NCI-H526 treated with DMSO at 0.1 percent for 48 hours (cell line): ENCODE results near the gene OPRD1.

ENCODE experiments used
- DNase-seq: peaks from one replicate; lab custom pipeline; 2025; lab: John Stamatoyannopoulos, UW

OPRD1 gene

GRCh38 chr1:28885472-28885877 is 73.5 kb downstream of the OPRD1 start:
- DNase-seq, result no peak

GRCh38 chr1:28885977-28886730 is 74.2 kb downstream of the OPRD1 start:
- no peak for DNase-seq

GRCh38 chr1:28886731-28887418 is 74.9 kb downstream of the OPRD1 start:
- DNase-seq, result peak; percentile 61

- no peak for DNase-seq
Measured at GRCh38 chr1:28887419-28887834, 75.5 kb downstream of the OPRD1 start.

- no peak for DNase-seq
Measured at GRCh38 chr1:28887835-28888682, 76.1 kb downstream of the OPRD1 start.

- no peak for DNase-seq
Measured at GRCh38 chr1:28888915-28889314, 76.9 kb downstream of the OPRD1 start.

- DNase-seq, result no peak
Measured at GRCh38 chr1:28889357-28889756, 77.4 kb downstream of the OPRD1 start.

- no peak for DNase-seq
Measured at GRCh38 chr1:28890435-28890834, 78.5 kb downstream of the OPRD1 start.

- no peak for DNase-seq
Measured at GRCh38 chr1:28890836-28891235, 78.9 kb downstream of the OPRD1 start.

GRCh38 chr1:28891256-28891655 is 79.3 kb downstream of the OPRD1 start:
- no peak for DNase-seq

- DNase-seq, result no peak
Measured at GRCh38 chr1:28893403-28894102, 81.6 kb downstream of the OPRD1 start.

- DNase-seq, result no peak
Measured at GRCh38 chr1:28894785-28895184, 82.8 kb downstream of the OPRD1 start.

- DNase-seq, result no peak
Measured at GRCh38 chr1:28895896-28896608, 84.1 kb downstream of the OPRD1 start.

- DNase-seq, result no peak
Measured at GRCh38 chr1:28896609-28896986, 84.6 kb downstream of the OPRD1 start.

- no peak for DNase-seq
Measured at GRCh38 chr1:28897789-28898188, 85.8 kb downstream of the OPRD1 start.

- no peak for DNase-seq
Measured at GRCh38 chr1:28898405-28898881, 86.5 kb downstream of the OPRD1 start.

- no peak for DNase-seq
Measured at GRCh38 chr1:28899267-28899666, 87.3 kb downstream of the OPRD1 start.

GRCh38 chr1:28900562-28900961 is 88.6 kb downstream of the OPRD1 start:
- no peak for DNase-seq

- DNase-seq, result no peak
Measured at GRCh38 chr1:28902738-28903137, 90.8 kb downstream of the OPRD1 start.

- no peak for DNase-seq
Measured at GRCh38 chr1:28905921-28906666, 94.1 kb downstream of the OPRD1 start.

- DNase-seq, result no peak
Measured at GRCh38 chr1:28909198-28909597, 97.2 kb downstream of the OPRD1 start.
